IPS-NIHi7 (cell line): ENCODE data around the gene KANK3.
"Not testable (repeated sequence)": the region's sequence is repeated elsewhere in the genome, so short reads cannot be mapped to it uniquely, and the experiment has no call there.

Experiments used
- DNase-seq: peaks from one replicate; pipeline ENCODE4 v3.0.0; 2012; ENCODE audit warnings: mixed read lengths; ENCODE audit errors: extremely low spot score

Gene KANK3

GRCh38 chr19:8371011-8371804 is 28.1 kb upstream of the KANK3 start:
- no peak for DNase-seq

- no peak for DNase-seq
These were observed 27.3 kb upstream of the KANK3 start for GRCh38 chr19:8370176-8371010.

GRCh38 chr19:8367327-8368001 is 24.4 kb upstream of the KANK3 start:
- peak; percentile 87 for DNase-seq

GRCh38 chr19:8366961-8367326 is 23.9 kb upstream of the KANK3 start:
- DNase-seq: no peak

GRCh38 chr19:8366121-8366581 is 23.1 kb upstream of the KANK3 start:
- peak; percentile 8 for DNase-seq

GRCh38 chr19:8363803-8364771 is 21.0 kb upstream of the KANK3 start, which contains the start of gene ANGPTL4:
ANGPTL4 (plus strand) TSS chr19:8364155; CDS start chr19:8364322, 167 bp downstream.
- DNase-seq: peak; percentile 84

- no peak for DNase-seq
These were observed 19.1 kb upstream of the KANK3 start for GRCh38 chr19:8361921-8362793.

GRCh38 chr19:8360196-8360595 is 17.1 kb upstream of the KANK3 start:
- DNase-seq: no peak

- DNase-seq: no peak
These were observed 15.9 kb upstream of the KANK3 start for GRCh38 chr19:8358948-8359347.

- no peak for DNase-seq
These were observed 14.0 kb upstream of the KANK3 start for GRCh38 chr19:8357007-8357521.

GRCh38 chr19:8355631-8356402 is 12.8 kb upstream of the KANK3 start:
- DNase-seq: no peak

GRCh38 chr19:8352845-8353244 is 9.8 kb upstream of the KANK3 start:
- not testable (repeated sequence) for DNase-seq

- no peak for DNase-seq
These were observed 9.2 kb upstream of the KANK3 start for GRCh38 chr19:8352134-8352827.

- not testable (repeated sequence) for DNase-seq
These were observed 6.7 kb upstream of the KANK3 start for GRCh38 chr19:8349629-8350372.

GRCh38 chr19:8343483-8343844 is 402 bp upstream of the KANK3 start:
- DNase-seq: no peak

GRCh38 chr19:8342316-8342683 is 762 bp downstream of the KANK3 start:
- DNase-seq: no peak

GRCh38 chr19:8341504-8341903 is 1.6 kb downstream of the KANK3 start:
- not testable (repeated sequence) for DNase-seq
